ENCODE measurements around the gene RAPGEF6.
"Not testable (repeated sequence)": the region's sequence is repeated elsewhere in the genome, so short reads cannot be mapped to it uniquely, and the experiment has no call there.

RAPGEF6 gene

DNA sequence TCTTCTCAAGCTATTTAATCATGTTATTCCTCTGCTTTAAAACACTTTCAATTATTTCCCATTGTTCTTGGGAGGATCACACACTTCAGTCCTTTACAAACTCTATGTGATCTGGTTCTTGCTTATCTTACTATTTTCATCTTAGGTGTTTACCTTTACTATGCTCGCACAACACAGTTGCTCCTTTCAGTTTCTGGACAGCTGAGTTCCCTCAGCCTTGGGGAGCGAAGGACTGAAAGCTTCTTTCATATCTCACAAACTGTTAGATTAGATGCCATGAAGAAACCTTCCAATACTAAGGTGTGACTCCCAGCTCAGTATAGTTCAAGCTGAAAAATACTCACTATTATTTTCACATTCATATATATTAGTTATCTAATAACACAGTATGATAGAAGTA lies 253.3 kb downstream of the RAPGEF6 start:
- DNase-seq, result peak; percentile 55

DNA sequence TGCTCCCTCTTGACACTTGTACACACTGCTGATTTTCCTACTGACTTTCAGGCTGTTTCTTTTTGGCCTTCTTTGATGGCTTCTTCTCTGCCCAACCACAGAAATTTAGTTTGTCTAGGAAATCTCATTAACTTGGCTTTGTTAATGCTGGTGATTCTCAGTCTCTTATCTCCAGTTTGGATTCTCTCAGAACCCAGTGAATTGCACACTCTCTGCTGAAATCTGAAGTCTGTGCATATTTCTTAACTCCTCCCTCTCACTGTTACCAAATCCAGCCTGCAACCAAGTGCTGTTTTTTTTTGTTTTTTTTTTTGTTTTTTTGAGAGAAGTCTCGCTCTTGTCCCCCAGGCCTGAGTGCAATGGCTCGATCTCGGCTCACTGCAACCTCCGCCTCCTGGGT lies 254.0 kb downstream of the RAPGEF6 start:
- no peak for DNase-seq

DNA sequence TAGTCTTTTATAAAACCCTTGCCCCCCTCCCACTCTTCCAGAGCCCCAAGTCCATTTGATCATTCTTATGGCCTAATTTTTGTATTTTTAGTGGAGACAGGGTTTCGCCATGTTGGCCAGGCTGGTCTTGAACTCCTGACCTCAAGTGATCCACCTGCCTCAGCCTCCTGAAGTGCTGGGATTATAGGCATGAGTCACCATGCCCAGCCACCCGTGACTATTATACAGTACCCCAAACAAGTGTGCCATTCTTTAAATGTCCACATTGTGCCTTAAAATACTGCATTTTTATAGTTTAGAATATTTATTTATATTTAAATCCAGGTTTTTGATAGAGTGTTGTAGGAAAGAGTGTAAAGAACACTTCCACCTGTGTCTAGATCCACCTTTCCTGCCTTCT lies 254.8 kb downstream of the RAPGEF6 start:
- DNase-seq, result not testable (repeated sequence)

DNA sequence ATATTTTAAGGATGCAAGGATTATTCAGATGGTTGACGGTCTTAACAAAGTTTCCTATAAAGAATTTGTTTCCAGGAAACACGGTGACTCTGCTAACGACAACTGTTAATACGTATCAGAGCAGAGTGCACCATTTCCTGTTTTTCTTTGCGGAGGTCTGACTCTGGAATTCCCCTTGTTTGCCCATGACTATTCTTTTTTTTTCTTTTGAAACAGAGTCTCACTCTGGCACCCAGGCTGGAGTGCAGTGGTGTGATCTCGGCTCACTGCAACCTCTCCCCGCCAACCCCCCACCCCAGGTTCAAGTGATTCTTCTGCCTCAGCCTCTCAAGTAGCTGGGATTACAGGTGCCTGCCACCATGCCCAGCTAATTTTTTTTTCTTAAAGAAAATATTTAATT lies 255.3 kb downstream of the RAPGEF6 start:
- peak; percentile 86 for DNase-seq

DNA sequence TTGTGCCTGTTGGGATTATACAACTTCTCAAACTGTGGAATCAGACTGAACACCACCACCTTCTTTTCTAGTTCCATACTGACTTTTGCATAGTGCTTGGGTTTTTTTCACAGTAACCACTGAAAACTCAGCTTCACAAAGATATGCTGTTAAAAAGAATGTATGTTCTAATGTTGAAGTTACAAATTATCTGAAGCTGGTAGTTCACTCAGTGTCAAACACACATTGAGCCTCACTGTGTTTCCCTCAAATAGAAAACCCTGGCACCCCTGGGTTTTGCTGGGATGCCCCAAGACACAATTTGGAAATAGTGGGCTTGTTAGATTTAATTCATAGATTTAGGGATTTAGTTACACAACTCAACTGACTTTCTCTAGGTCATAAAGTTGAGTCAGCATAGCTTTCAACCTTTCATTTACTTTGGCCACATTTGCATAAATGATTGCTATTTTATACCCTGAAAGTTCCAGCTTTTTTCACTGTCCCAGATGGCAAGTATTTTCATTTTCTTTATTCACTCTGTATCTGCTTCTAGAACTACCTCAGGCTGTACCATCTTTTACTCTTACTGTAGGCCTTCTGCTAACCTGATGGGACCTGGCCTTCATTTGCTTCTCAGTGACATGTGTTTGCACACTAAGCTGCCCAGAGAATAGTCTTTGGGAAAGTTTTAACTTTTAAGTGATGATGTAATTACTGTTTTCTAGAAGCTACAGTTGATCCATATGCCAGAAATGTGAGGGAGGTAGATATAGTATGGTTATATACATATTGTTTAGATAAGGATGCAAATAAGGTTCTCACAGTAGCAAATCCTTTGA lies 256.1 kb downstream of the RAPGEF6 start:
- DNase-seq, result peak; percentile 39

DNA sequence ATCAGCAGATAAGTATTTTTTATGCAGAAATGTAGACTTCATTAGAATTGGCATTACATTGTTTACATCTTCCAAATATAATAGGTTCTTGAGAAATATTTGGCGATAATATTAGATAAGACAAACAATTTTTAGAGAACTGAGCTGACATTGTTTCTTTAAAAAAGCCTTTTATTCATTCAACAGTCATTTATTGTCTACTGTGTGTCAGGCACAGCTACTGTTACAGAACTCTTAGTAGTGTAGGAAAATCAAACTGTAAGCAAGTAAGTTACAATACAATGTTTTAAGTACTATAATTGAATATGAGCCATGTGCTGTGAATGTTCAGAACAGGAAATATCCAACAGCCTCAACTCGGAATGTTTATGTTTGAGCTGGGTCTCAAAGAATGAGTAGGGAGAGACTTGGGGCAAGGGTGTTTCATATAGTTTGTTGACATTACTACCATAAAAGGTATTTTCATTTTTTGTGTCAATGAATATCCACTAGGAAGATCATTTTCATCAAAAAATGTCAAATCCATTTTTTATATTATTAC lies 257.2 kb downstream of the RAPGEF6 start:
- no peak for DNase-seq

DNA sequence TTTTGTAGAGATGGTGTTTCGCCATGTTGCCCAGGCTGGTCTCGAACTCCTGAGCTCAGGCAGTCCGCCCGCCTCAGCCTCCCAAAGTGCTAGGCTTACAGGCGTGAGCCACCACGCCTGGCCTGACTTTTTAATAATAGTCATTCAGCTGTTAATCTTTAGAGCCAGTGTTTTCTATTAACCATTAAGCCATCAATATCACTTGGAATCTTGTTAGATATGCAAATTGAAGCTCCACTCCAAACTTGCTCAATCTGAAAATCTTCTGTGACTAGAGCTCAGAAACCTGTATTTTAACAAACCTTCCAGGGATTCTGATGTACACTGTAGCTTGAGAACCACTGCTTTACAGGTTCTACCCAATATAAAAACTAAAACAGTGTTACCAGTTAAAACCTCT lies 257.7 kb downstream of the RAPGEF6 start:
- no peak for DNase-seq

DNA sequence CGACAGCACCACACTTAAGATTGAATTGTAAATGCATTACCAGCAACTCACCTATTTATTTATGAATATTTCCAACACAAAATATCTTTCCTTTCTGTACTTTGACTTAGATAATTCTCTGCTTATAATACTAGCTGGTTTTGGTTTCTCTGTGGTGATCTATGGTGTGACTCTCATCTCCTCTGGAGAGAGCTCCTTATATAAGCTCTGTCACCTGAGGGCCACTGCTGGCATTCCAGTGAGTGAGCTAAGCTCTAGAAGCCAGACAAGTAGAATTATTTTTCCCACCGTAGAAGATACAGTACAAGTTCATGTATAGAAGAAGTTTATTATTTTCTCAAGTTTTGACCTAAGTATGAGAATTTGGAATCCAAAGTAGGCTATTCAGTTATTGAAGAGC lies 259.7 kb downstream of the RAPGEF6 start:
- no peak for DNase-seq
